ENCODE results near the gene PHACTR4.

PHACTR4 gene

GRCh38 chr1:28510273-28510969 lies 140.9 kb downstream of the PHACTR4 start (continued):
- TF ChIP-seq, protein P1, sequence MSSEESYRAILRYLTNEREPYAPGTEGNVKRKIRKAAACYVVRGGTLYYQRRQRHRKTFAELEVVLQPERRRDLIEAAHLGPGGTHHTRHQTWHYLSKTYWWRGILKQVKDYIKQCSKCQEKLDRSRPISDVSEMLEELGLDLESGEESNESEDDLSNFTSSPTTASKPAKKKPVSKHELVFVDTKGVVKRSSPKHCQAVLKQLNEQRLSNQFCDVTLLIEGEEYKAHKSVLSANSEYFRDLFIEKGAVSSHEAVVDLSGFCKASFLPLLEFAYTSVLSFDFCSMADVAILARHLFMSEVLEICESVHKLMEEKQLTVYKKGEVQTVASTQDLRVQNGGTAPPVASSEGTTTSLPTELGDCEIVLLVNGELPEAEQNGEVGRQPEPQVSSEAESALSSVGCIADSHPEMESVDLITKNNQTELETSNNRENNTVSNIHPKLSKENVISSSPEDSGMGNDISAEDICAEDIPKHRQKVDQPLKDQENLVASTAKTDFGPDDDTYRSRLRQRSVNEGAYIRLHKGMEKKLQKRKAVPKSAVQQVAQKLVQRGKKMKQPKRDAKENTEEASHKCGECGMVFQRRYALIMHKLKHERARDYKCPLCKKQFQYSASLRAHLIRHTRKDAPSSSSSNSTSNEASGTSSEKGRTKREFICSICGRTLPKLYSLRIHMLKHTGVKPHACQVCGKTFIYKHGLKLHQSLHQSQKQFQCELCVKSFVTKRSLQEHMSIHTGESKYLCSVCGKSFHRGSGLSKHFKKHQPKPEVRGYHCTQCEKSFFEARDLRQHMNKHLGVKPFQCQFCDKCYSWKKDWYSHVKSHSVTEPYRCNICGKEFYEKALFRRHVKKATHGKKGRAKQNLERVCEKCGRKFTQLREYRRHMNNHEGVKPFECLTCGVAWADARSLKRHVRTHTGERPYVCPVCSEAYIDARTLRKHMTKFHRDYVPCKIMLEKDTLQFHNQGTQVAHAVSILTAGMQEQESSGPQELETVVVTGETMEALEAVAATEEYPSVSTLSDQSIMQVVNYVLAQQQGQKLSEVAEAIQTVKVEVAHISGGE (tag by site-specific recombination; conservative IDR thresholded peaks at IDR 0.05; ENCODE audit: low read depth): no peak

GRCh38 chr1:28510970-28511440 lies 141.5 kb downstream of the PHACTR4 start:
- Histone ChIP-seq H3K4me1 (ENCODE audit: control insufficient read depth, insufficient read depth, low read length) (no peaks in the 10 kb centered on the region; the same call in 1 of the 2 replicates), H3K36me3 (ENCODE audit: control insufficient read depth in 2 of 2, insufficient read depth in 1 of 2, low read length in 2 of 2) (peaks cover 15 to 82% of the 10 kb centered on the region in 2 experiments; a peak in 2 of 3 replicates), H3K4me3 (ENCODE audit: low read depth, low read length) (no peak overlapping the region), H3K27ac (ENCODE audit: extremely low read depth, low read depth, low read length) (no peak overlapping the region), H3K9me3 (ENCODE audit: control insufficient read depth, insufficient read depth, low read depth, low read length) (no peaks in the 10 kb centered on the region)
- CTCF ChIA-PET: interaction anchor here (0.6 to 0.7 kb wide), 4 partner anchors 101 to 292 kb away, joined by 3 to 4 read pairs (median 4); no protein-coding TSS in a partner anchor
- TF ChIP-seq ZNF585B (tag by site-specific recombination; IDR thresholded peaks at IDR 0.05): no peak
- TF ChIP-seq MEIS1 (CRISPR knock-in tag; IDR thresholded peaks at IDR 0.05; ENCODE audit: borderline replicate concordance): no peak
- TF ChIP-seq, protein P2, sequence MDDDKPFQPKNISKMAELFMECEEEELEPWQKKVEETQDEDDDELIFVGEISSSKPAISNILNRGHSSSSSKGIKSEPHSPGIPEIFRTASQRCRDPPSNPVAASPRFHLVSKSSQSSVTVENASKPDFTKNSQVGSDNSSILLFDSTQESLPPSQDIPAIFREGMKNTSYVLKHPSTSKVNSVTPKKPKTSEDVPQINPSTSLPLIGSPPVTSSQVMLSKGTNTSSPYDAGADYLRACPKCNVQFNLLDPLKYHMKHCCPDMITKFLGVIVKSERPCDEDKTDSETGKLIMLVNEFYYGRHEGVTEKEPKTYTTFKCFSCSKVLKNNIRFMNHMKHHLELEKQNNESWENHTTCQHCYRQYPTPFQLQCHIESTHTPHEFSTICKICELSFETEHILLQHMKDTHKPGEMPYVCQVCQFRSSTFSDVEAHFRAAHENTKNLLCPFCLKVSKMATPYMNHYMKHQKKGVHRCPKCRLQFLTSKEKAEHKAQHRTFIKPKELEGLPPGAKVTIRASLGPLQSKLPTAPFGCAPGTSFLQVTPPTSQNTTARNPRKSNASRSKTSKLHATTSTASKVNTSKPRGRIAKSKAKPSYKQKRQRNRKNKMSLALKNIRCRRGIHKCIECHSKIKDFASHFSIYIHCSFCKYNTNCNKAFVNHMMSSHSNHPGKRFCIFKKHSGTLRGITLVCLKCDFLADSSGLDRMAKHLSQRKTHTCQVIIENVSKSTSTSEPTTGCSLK (tag by site-specific recombination; IDR thresholded peaks at IDR 0.05): no peak
- TF ChIP-seq, protein P3, sequence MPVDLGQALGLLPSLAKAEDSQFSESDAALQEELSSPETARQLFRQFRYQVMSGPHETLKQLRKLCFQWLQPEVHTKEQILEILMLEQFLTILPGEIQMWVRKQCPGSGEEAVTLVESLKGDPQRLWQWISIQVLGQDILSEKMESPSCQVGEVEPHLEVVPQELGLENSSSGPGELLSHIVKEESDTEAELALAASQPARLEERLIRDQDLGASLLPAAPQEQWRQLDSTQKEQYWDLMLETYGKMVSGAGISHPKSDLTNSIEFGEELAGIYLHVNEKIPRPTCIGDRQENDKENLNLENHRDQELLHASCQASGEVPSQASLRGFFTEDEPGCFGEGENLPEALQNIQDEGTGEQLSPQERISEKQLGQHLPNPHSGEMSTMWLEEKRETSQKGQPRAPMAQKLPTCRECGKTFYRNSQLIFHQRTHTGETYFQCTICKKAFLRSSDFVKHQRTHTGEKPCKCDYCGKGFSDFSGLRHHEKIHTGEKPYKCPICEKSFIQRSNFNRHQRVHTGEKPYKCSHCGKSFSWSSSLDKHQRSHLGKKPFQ (tag by site-specific recombination; IDR thresholded peaks at IDR 0.05): no peak
- POLR2A ChIA-PET: interaction anchor here (0.6 to 3.4 kb wide), 8 partner anchors 70 to 327 kb away, joined by 3 to 32 read pairs (median 4); no protein-coding TSS in a partner anchor

- Histone ChIP-seq H3K36me3 (ENCODE audit: control insufficient read depth in 2 of 2, insufficient read depth in 1 of 2, low read length in 2 of 2) (peaks cover 15 to 73% of the 10 kb centered on the region in 2 experiments; a peak in 2 of 3 replicates), H3K9me3 (ENCODE audit: control insufficient read depth, insufficient read depth, low read depth, low read length) (no peaks in the 10 kb centered on the region), H3K4me1 (ENCODE audit: control insufficient read depth, insufficient read depth, low read length) (no peaks in the 10 kb centered on the region; the same call in 1 of the 2 replicates), H3K4me3 (ENCODE audit: low read depth, low read length) (no peak overlapping the region), H3K27ac (ENCODE audit: extremely low read depth, low read depth, low read length) (no peak overlapping the region)
- CTCF ChIA-PET: no interaction called here
- POLR2A ChIA-PET: interaction anchor here (0.7 to 3.4 kb wide), 4 partner anchors 10 to 746 kb away, joined by 3 to 32 read pairs (median 4); no protein-coding TSS in a partner anchor
- TF ChIP-seq, protein P4, sequence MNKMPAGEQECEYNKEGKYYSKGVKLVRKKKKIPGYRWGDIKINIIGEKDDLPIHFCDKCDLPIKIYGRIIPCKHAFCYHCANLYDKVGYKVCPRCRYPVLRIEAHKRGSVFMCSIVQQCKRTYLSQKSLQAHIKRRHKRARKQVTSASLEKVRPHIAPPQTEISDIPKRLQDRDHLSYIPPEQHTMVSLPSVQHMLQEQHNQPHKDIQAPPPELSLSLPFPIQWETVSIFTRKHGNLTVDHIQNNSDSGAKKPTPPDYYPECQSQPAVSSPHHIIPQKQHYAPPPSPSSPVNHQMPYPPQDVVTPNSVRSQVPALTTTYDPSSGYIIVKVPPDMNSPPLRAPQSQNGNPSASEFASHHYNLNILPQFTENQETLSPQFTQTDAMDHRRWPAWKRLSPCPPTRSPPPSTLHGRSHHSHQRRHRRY (tag by site-specific recombination; IDR thresholded peaks at IDR 0.05): no peak
- TF ChIP-seq ZBTB48 (tag by site-specific recombination; IDR thresholded peaks at IDR 0.05) (no peak), ZSCAN16 (tag by site-specific recombination; IDR thresholded peaks at IDR 0.05) (no peak), ZNF19 (tag by site-specific recombination; IDR thresholded peaks at IDR 0.05; ENCODE audit: low read depth) (no peak), MZF1 (tag by site-specific recombination; IDR thresholded peaks at IDR 0.05; ENCODE audit: borderline replicate concordance) (no peak), ZNF335 (tag by site-specific recombination; conservative IDR thresholded peaks at IDR 0.05) (no peak), PBX3 (CRISPR knock-in tag; IDR thresholded peaks at IDR 0.05) (no peak), ZNF169 (tag by site-specific recombination; IDR thresholded peaks at IDR 0.05) (no peak), ZNF629 (tag by site-specific recombination; IDR thresholded peaks at IDR 0.05) (no peak), ZNF311 (tag by site-specific recombination; IDR thresholded peaks at IDR 0.05; ENCODE audit: borderline replicate concordance) (no peak)
- TF ChIP-seq, protein P5, sequence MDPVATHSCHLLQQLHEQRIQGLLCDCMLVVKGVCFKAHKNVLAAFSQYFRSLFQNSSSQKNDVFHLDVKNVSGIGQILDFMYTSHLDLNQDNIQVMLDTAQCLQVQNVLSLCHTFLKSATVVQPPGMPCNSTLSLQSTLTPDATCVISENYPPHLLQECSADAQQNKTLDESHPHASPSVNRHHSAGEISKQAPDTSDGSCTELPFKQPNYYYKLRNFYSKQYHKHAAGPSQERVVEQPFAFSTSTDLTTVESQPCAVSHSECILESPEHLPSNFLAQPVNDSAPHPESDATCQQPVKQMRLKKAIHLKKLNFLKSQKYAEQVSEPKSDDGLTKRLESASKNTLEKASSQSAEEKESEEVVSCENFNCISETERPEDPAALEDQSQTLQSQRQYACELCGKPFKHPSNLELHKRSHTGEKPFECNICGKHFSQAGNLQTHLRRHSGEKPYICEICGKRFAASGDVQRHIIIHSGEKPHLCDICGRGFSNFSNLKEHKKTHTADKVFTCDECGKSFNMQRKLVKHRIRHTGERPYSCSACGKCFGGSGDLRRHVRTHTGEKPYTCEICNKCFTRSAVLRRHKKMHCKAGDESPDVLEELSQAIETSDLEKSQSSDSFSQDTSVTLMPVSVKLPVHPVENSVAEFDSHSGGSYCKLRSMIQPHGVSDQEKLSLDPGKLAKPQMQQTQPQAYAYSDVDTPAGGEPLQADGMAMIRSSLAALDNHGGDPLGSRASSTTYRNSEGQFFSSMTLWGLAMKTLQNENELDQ (tag by site-specific recombination; IDR thresholded peaks at IDR 0.05; ENCODE audit: low read depth): no peak
Observed at GRCh38 chr1:28512058-28512611, 142.6 kb downstream of the PHACTR4 start.

Measured in HEK293 (cell line).